CD4-positive, alpha-beta T cell (primary cell): ENCODE data around the gene JARID2. TPM values are rescaled to one million over a fixed set of nuclear protein-coding genes. Genes with fewer than 3 reads are reported as not detected.
A peak's percentile ranks its signal among the peaks of the same experiment; 100 is the strongest.

ENCODE experiments used
- ATAC-seq: fragments of 200-7000 bp; cut with Tn5 transposase; one replicate; pipeline ENCODE4 v1.10.0; 2022; ENCODE audit warnings: mild to moderate bottlenecking; ENCODE audit not compliant: poor library complexity
- CTCF ChIA-PET: fragments of 350-600 bp; sonication (Branson Sonifier 250); formaldehyde crosslinking; loops from one replicate; lab custom pipeline; 2021; ENCODE audit warnings: antibody characterized with exemption, inconsistent platforms; lab: Charles Lee
- POLR2A ChIA-PET: fragments of 350-600 bp; sonication (Branson Sonifier 250); formaldehyde crosslinking; loops from one replicate; lab custom pipeline; 2021; ENCODE audit warnings: antibody characterized with exemption, inconsistent platforms; lab: Charles Lee
- DNase-seq, 14 experiments: peaks; one replicate each; pipeline ENCODE4 v3.0.0-alpha.2; 2013 to 2020; ENCODE audit warnings: mixed read lengths in 2 of 14
- H3K27ac ChIP-seq, 2 donors: one replicate each; pipeline versions ENCODE4 v1.5.1 to v1.7.0; 2013; ENCODE audit warnings: low read length in 2 of 2, low read depth in 1 of 2, mild to moderate bottlenecking in 1 of 2
- H3K27me3 ChIP-seq, 2 experiments: 1 replicate in 1 of 2; 2 replicates in 1 of 2; pipeline versions ENCODE4 v1.6.1 to v1.7.0; 2013; ENCODE audit warnings: low read length in 2 of 2, control low read depth in 1 of 2, mild to moderate bottlenecking in 1 of 2, moderate library complexity in 1 of 2; ENCODE audit not compliant: insufficient read depth in 2 of 2, control insufficient read depth in 1 of 2
- H3K36me3 ChIP-seq: one replicate; pipeline ENCODE4 v1.6.1; 2013; ENCODE audit warnings: low read length, control low read depth; ENCODE audit not compliant: insufficient read depth
- H3K4me1 ChIP-seq: one replicate; pipeline ENCODE4 v1.6.1; 2013; ENCODE audit warnings: low read length, control low read depth; ENCODE audit not compliant: insufficient read depth
- H3K4me3 ChIP-seq: one replicate; pipeline ENCODE4 v1.5.1; 2013; ENCODE audit warnings: mild to moderate bottlenecking, low read length, moderate library complexity
- H3K9me3 ChIP-seq, 2 experiments: 1 replicate in 1 of 2; 2 replicates in 1 of 2; pipeline versions ENCODE4 v1.6.1 to v1.7.0; 2013; ENCODE audit warnings: low read length in 2 of 2, mild to moderate bottlenecking in 2 of 2, control low read depth in 1 of 2, moderate library complexity in 1 of 2; ENCODE audit not compliant: control insufficient read depth in 1 of 2, insufficient read depth in 1 of 2
- H3K27ac Mint-ChIP-seq: one replicate; pipeline ENCODE4 v1.8.0; 2020; ENCODE audit warnings: mixed read lengths
- H3K27me3 Mint-ChIP-seq: one replicate; pipeline ENCODE4 v1.8.0; 2021; ENCODE audit warnings: mixed read lengths
- H3K36me3 Mint-ChIP-seq: one replicate; pipeline ENCODE4 v1.8.0; 2021; ENCODE audit warnings: low read depth, mixed read lengths
- H3K4me1 Mint-ChIP-seq: one replicate; pipeline ENCODE4 v1.8.0; 2021; ENCODE audit warnings: low read depth, mixed read lengths
- H3K4me3 Mint-ChIP-seq: one replicate; pipeline ENCODE4 v1.8.0; 2020; ENCODE audit warnings: mild to moderate bottlenecking, mixed read lengths
- H3K9me3 Mint-ChIP-seq: one replicate; pipeline ENCODE4 v1.8.0; 2020; ENCODE audit warnings: mixed read lengths
- intact Hi-C, 2 experiments: fragments of 100-400 bp; cut with DNase I in 1 of 2; cut with micrococcal nuclease in 1 of 2; formaldehyde crosslinking; loops; one replicate each; pipeline versions ENCODE4 v1.15.1 to v1.9.0; 2023 to 2025; cut with DNase I, micrococcal nuclease
- total RNA-seq, 174 experiments: library from RNA in 2 of 174; stranded (reverse) in 2 of 174; gene quantifications; one replicate each; pipeline ENCODE4 v1.2.3 and lab custom pipeline; 2021 to 2026
- TF ChIP-seq, protein P1 (sequence below): fragments of 200-600 bp; IDR thresholded peaks from one replicate; pipeline ENCODE4 v1.8.0; 2022; ENCODE audit warnings: antibody characterized with exemption, mild to moderate bottlenecking

JARID2 gene
- total RNA-seq, 2 experiments from 2014 or later, result 32.0 to 33.0 TPM

DNA sequence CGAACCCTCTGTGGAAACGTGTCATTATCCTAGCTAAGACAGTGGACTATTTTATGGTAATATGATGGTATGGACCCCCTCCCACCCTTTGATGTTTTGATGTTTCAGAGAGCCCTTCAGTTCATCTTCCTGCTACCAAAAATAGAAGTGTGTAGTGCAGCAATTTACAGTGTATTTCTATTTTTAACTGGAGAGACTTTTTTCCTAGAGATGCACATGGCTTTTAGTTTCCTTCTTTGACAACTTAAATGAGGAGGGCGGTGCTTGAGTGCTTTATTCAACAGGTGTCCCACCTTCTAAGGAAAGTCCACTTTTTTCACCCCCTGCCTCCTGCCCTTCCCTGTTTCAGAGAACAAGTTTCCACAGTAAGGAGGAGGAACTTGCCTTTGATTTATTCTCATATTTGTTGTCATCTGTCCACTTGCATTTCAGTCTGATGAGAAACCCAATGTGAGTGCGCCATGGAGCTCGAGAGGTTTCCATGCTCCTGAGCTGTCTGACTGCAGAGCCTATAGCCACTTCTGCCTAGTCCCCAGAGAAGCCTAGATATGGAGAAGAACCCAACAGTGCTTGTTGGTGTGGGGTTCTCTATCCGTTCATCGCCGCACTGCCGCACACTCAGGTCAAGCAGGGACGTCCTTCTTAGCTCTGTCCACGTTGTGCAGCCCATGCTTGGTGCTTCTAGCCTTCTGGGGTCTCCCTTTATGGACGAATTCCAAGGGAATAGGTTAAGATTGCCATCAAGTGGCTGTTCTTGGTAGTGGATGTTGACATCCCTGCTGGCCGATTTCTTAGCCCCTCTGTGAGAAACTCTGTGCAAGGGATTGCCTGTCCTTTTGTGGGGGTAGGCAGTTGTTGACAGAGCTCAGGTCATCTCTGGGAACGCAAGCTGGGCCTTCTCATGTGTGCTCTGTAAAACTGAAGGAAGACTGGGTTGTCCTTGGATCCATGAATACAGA is 144.2 kb downstream of the JARID2 start:
- no peaks in the 10 kb centered on the region for H3K36me3 Mint-ChIP-seq
- Histone ChIP-seq H3K27ac (no peak overlapping the region), H3K27me3 (no peaks in the 10 kb centered on the region), H3K9me3 (no peaks in the 10 kb centered on the region), H3K4me1 (peaks cover 43% of the 10 kb centered on the region), H3K4me3 (no peak overlapping the region), H3K36me3 (peaks cover 3% of the 10 kb centered on the region)
- intact Hi-C loops, result loop anchor here (1.0 to 5.0 kb wide), 3 partner anchors 143 to 1180 kb away; partner anchors contain the start of gene JARID2 (in 1 of the 2)
- peak overlapping the region; percentile 32 for H3K27ac Mint-ChIP-seq
- TF ChIP-seq, protein P1, sequence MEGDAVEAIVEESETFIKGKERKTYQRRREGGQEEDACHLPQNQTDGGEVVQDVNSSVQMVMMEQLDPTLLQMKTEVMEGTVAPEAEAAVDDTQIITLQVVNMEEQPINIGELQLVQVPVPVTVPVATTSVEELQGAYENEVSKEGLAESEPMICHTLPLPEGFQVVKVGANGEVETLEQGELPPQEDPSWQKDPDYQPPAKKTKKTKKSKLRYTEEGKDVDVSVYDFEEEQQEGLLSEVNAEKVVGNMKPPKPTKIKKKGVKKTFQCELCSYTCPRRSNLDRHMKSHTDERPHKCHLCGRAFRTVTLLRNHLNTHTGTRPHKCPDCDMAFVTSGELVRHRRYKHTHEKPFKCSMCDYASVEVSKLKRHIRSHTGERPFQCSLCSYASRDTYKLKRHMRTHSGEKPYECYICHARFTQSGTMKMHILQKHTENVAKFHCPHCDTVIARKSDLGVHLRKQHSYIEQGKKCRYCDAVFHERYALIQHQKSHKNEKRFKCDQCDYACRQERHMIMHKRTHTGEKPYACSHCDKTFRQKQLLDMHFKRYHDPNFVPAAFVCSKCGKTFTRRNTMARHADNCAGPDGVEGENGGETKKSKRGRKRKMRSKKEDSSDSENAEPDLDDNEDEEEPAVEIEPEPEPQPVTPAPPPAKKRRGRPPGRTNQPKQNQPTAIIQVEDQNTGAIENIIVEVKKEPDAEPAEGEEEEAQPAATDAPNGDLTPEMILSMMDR, result peak; percentile 62
- H3K27me3 Mint-ChIP-seq, result no peaks in the 10 kb centered on the region
- H3K4me1 Mint-ChIP-seq, result peaks cover 72% of the 10 kb centered on the region
- CTCF ChIA-PET, result no interaction called here
- DNase-seq (peak in 3 of 14 experiments; percentile 11 to 42 (median 41)), ATAC-seq (peak; percentile 52)
- H3K4me3 Mint-ChIP-seq, result no peak overlapping the region
- POLR2A ChIA-PET, result no interaction called here
- no peaks in the 10 kb centered on the region for H3K9me3 Mint-ChIP-seq

DNA sequence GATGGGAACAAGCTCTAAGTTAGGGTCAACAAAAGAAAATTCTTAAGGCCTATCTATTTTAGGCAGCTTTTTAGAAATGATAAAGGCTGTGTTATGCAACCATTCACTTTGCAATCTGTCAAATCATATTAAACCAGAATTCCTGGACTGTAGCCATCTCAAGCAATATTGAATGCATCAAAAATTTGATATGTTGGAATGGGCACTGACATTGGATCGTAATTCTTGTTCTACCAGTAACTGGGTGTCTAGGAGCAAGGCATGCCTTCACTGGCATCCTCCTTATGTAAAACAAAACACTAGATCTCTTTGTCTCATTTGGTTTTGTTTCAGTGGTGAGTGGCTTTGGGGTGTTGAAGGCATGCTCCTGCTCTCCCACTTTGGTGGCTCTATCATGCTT is 145.6 kb downstream of the JARID2 start:
- CTCF ChIA-PET, result no interaction called here
- Mint-ChIP-seq H3K9me3 (no peaks in the 10 kb centered on the region), H3K27ac (no peak overlapping the region), H3K4me1 (peaks cover 58% of the 10 kb centered on the region), H3K27me3 (no peaks in the 10 kb centered on the region), H3K4me3 (no peak overlapping the region), H3K36me3 (no peaks in the 10 kb centered on the region)
- POLR2A ChIA-PET, result no interaction called here
- Histone ChIP-seq H3K9me3 (no peaks in the 10 kb centered on the region), H3K27me3 (no peaks in the 10 kb centered on the region), H3K4me1 (peaks cover 33% of the 10 kb centered on the region), H3K36me3 (peaks cover 3% of the 10 kb centered on the region), H3K4me3 (no peak overlapping the region), H3K27ac (no peak overlapping the region)
- DNase-seq, result no peak
- ATAC-seq, result no peak
- intact Hi-C loops, result no loop called here
- TF ChIP-seq, protein P1, result no peak

DNA sequence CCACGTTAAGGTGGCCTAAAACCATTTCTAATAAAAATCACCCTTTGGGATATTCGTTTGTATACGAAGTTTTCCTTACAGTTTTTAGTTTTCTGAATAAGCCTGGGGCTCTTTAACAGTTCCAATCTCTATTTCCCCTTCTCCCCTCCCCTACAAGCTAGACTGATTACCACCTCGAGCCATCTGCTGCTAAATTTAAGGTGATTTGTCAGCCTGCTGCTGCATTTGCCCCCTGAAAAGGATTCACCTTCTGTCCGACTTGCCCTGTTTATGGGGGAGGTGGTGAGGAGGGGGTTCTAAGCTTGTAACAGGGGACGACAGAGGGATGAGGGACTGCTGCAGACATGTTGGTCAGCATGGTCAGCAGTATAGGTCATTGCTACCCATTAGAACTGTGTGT is 146.3 kb downstream of the JARID2 start:
- H3K4me1 Mint-ChIP-seq, result peaks cover 56% of the 10 kb centered on the region
- TF ChIP-seq, protein P1, result no peak
- POLR2A ChIA-PET, result no interaction called here

More for the DNA sequence above, 146.3 kb downstream of the JARID2 start:
- Histone ChIP-seq H3K27ac (no peak overlapping the region), H3K4me1 (peaks cover 28% of the 10 kb centered on the region), H3K4me3 (no peak overlapping the region), H3K9me3 (no peaks in the 10 kb centered on the region), H3K36me3 (peaks cover 3% of the 10 kb centered on the region), H3K27me3 (no peaks in the 10 kb centered on the region)
- no peaks in the 10 kb centered on the region for H3K27me3 Mint-ChIP-seq
- CTCF ChIA-PET, result interaction anchor here (1.2 kb wide), 1 partner anchor 12 kb away, joined by 3 read pairs; no protein-coding TSS in a partner anchor
- no peak for DNase-seq
- ATAC-seq, result no peak
- no peak overlapping the region for H3K4me3 Mint-ChIP-seq
- no peak overlapping the region for H3K27ac Mint-ChIP-seq
- no peaks in the 10 kb centered on the region for H3K36me3 Mint-ChIP-seq
- intact Hi-C loops, result no loop called here
- no peaks in the 10 kb centered on the region for H3K9me3 Mint-ChIP-seq
